Measurements from ENCODE around the gene FRRS1L. TPM values are rescaled to one million over a fixed set of nuclear protein-coding genes. Genes with fewer than 3 reads are reported as not detected.

FRRS1L gene
- total RNA-seq, 1 experiment from 2014 or later, result 1.0 TPM

GRCh38 chr9:109094268-109094667 lies 72.8 kb downstream of the FRRS1L start:
- H3K27ac Mint-ChIP-seq, result peak overlapping the region; percentile 51

GRCh38 chr9:109092587-109092986 lies 74.5 kb downstream of the FRRS1L start:
- POLR2A ChIA-PET, result no interaction called here
- CTCF ChIA-PET, result interaction anchor here (0.8 to 1.0 kb wide), 2 partner anchors 90 to 377 kb away, joined by 3 read pairs; no protein-coding TSS in a partner anchor
- DNase-seq (ENCODE audit: low spot score) (no peak), ATAC-seq (no peak)
- no peaks in the 10 kb centered on the region for H3K27me3 Mint-ChIP-seq (ENCODE audit: low read depth)
- H3K9me3 Mint-ChIP-seq, result no peaks in the 10 kb centered on the region
- TF ChIP-seq MXD4 (CRISPR knock-in tag; IDR thresholded peaks at IDR 0.05; ENCODE audit: borderline replicate concordance) (no peak), OVOL2 (CRISPR knock-in tag; IDR thresholded peaks at IDR 0.05; ENCODE audit: borderline replicate concordance) (no peak), GTF2I (CRISPR knock-in tag; conservative IDR thresholded peaks at IDR 0.05) (no peak), ETV6 (CRISPR knock-in tag; IDR thresholded peaks at IDR 0.05) (no peak), MAX (CRISPR knock-in tag; IDR thresholded peaks at IDR 0.05) (no peak), ATF3 (CRISPR knock-in tag; conservative IDR thresholded peaks at IDR 0.05) (no peak), ZNF416 (CRISPR knock-in tag; IDR thresholded peaks at IDR 0.05) (no peak), TP53 (CRISPR knock-in tag; IDR thresholded peaks at IDR 0.05) (no peak), ATF1 (CRISPR knock-in tag; IDR thresholded peaks at IDR 0.05) (no peak), TCF7 (CRISPR knock-in tag; IDR thresholded peaks at IDR 0.05; ENCODE audit: low read depth) (no peak)
- no peak overlapping the region for H3K4me3 Mint-ChIP-seq
- H3K27ac Mint-ChIP-seq, result peak overlapping the region; percentile 5; the same call in 1 of the 2 replicates
- H3K36me3 Mint-ChIP-seq, result peaks cover 49% of the 10 kb centered on the region
- H3K4me1 Mint-ChIP-seq, result peaks cover 18% of the 10 kb centered on the region

More at GRCh38 chr9:109094268-109094667, 72.8 kb downstream of the FRRS1L start:
- POLR2A ChIA-PET, result no interaction called here
- no peak overlapping the region for H3K4me3 Mint-ChIP-seq
- CTCF ChIA-PET, result no interaction called here
- H3K4me1 Mint-ChIP-seq, result peaks cover 33% of the 10 kb centered on the region
- H3K27me3 Mint-ChIP-seq (ENCODE audit: low read depth), result no peaks in the 10 kb centered on the region
- no peak for ATAC-seq
- H3K36me3 Mint-ChIP-seq, result peaks cover 36% of the 10 kb centered on the region
- H3K9me3 Mint-ChIP-seq, result no peaks in the 10 kb centered on the region
- no peak for TF ChIP-seq ZBTB21 (CRISPR knock-in tag; IDR thresholded peaks at IDR 0.05; ENCODE audit: borderline replicate concordance)
- DNase-seq (ENCODE audit: low spot score), result no peak

- CTCF ChIA-PET, result interaction anchor here (0.8 to 1.0 kb wide), 2 partner anchors 91 to 378 kb away, joined by 3 read pairs; no protein-coding TSS in a partner anchor
- Mint-ChIP-seq H3K36me3 (peaks cover 50% of the 10 kb centered on the region), H3K9me3 (no peaks in the 10 kb centered on the region), H3K27me3 (ENCODE audit: low read depth) (no peaks in the 10 kb centered on the region), H3K4me3 (no peak overlapping the region), H3K27ac (peak overlapping the region; percentile 39; the same call in 1 of the 2 replicates), H3K4me1 (peaks cover 16% of the 10 kb centered on the region)
- POLR2A ChIA-PET, result no interaction called here
- ATAC-seq (no peak), DNase-seq (ENCODE audit: low spot score) (no peak)
- TF ChIP-seq ETV6 (CRISPR knock-in tag; IDR thresholded peaks at IDR 0.05), result no peak
- TF ChIP-seq ZNF121 (CRISPR knock-in tag; IDR thresholded peaks at IDR 0.05), result no peak
- no peak for TF ChIP-seq ESRRA (CRISPR knock-in tag; IDR thresholded peaks at IDR 0.05; ENCODE audit: borderline replicate concordance)
- TF ChIP-seq ELF4 (CRISPR knock-in tag; IDR thresholded peaks at IDR 0.05; ENCODE audit: low read depth), result no peak
- no peak for TF ChIP-seq AR (CRISPR knock-in tag; IDR thresholded peaks at IDR 0.05)
- TF ChIP-seq ZNF512 (CRISPR knock-in tag; IDR thresholded peaks at IDR 0.05; ENCODE audit: borderline replicate concordance), result no peak
- no peak for TF ChIP-seq ZNF281 (CRISPR knock-in tag; IDR thresholded peaks at IDR 0.05)
- TF ChIP-seq NR1H2 (CRISPR knock-in tag; IDR thresholded peaks at IDR 0.05), result no peak
- no peak for TF ChIP-seq ARID4B (CRISPR knock-in tag; IDR thresholded peaks at IDR 0.05; ENCODE audit: borderline replicate concordance)
- no peak for TF ChIP-seq GTF2I (CRISPR knock-in tag; conservative IDR thresholded peaks at IDR 0.05)
Observed at GRCh38 chr9:109092051-109092580, 74.9 kb downstream of the FRRS1L start.
